HepG2 (cell line): ENCODE results near the gene TPSAB1. TPM values are rescaled to one million over a fixed set of nuclear protein-coding genes. Genes with fewer than 3 reads are reported as not detected.

ENCODE experiments used
- ATAC-seq: fragments of 200-7000 bp; cut with Tn5 transposase; 3 replicates; pipeline ENCODE4 v1.9.1; 2020; ENCODE audit warnings: mild to moderate bottlenecking, moderate library complexity
- BruUV-seq: library from RNA; stranded (reverse); fragments of 400-500 nt; replicated peaks from 2 replicates; lab custom pipeline; 2021; lab: Mats Ljungman, UMichigan
- CTCF ChIA-PET: fragments of 300-600 bp; formaldehyde crosslinking; extraction: SDS; loops from one replicate; lab custom pipeline; 2021; ENCODE audit warnings: low total read pairs, inconsistent platforms, low intra/inter-chr PET ratio; lab: Yijun Ruan, JAX
- POLR2A ChIA-PET: fragments of 350-600 bp; sonication (Branson Sonifier 250); formaldehyde crosslinking; loops from one replicate; lab custom pipeline; 2020; ENCODE audit warnings: antibody characterized with exemption, inconsistent platforms; lab: Yijun Ruan, JAX
- DNase-seq: peaks from one replicate; pipeline ENCODE4 v3.0.0-alpha.2; 2015; ENCODE audit warnings: low spot score
- FAIRE-seq: peaks from 3 replicates; lab custom pipeline; 2011; peaks lifted over from hg19 to GRCh38; lab: Jason Lieb, UNC
- H2AFZ ChIP-seq: one replicate; pipeline ENCODE4 v1.6.1; 2011; ENCODE audit warnings: low read length, inconsistent platforms
- H3K27ac ChIP-seq: fragments of 300-600 bp; 3 replicates; pipeline ENCODE4 v1.8.0; 2011; ENCODE audit warnings: mixed run types, mild to moderate bottlenecking, mixed read lengths, low read length, inconsistent platforms; ENCODE audit not compliant: insufficient read depth; ENCODE audit errors: extremely low read length
- H3K27me3 ChIP-seq, 2 experiments: fragments of 200-600 bp in 1 of 2; 2 replicates in 1 of 2; 3 replicates in 1 of 2; pipeline versions ENCODE4 v1.6.0 to v1.8.0; 2011; ENCODE audit warnings: low read length in 2 of 2, mild to moderate bottlenecking in 2 of 2, moderate library complexity in 2 of 2, inconsistent platforms in 1 of 2; ENCODE audit not compliant: insufficient read depth in 2 of 2, control insufficient read depth in 1 of 2
- H3K36me3 ChIP-seq, 2 experiments: fragments of 200-600 bp in 1 of 2; replicated peaks in 1 of 2; 2 replicates in 1 of 2; 3 replicates in 1 of 2; pipeline versions ENCODE4 v1.5.1 to v1.8.0; 2011; ENCODE audit warnings: low read length in 2 of 2, inconsistent platforms in 1 of 2; ENCODE audit not compliant: insufficient read depth in 2 of 2, control insufficient read depth in 1 of 2
- H3K4me1 ChIP-seq: 2 replicates; pipeline ENCODE4 v1.5.1; 2012; ENCODE audit warnings: low read length, inconsistent platforms; ENCODE audit not compliant: insufficient read depth
- H3K4me2 ChIP-seq: 2 replicates; pipeline ENCODE4 v1.6.0; 2011; ENCODE audit warnings: low read depth, low read length, inconsistent platforms
- H3K4me3 ChIP-seq, 3 experiments: fragments of 200-600 bp in 1 of 3; sonication (generic), shearing (Covaris generic) in 1 of 3; replicated peaks in 1 of 3; 2 replicates each; pipeline ENCODE4 v1.5.1; 2011 to 2016; ENCODE audit warnings: low read length in 3 of 3, inconsistent platforms in 2 of 3, low read depth in 2 of 3, mild to moderate bottlenecking in 2 of 3, control low read depth in 1 of 3, mixed read lengths in 1 of 3; ENCODE audit not compliant: insufficient read depth in 1 of 3
- H3K79me2 ChIP-seq: one replicate; pipeline ENCODE4 v1.6.1; 2011; ENCODE audit warnings: low read length, inconsistent platforms; ENCODE audit not compliant: insufficient read depth
- H3K9ac ChIP-seq: 2 replicates; pipeline ENCODE4 v1.6.0; 2011; ENCODE audit warnings: mild to moderate bottlenecking, low read depth, low read length, inconsistent platforms; ENCODE audit not compliant: insufficient read depth
- H3K9me3 ChIP-seq: 2 replicates; pipeline ENCODE4 v1.5.1; 2012; ENCODE audit warnings: mild to moderate bottlenecking, low read length
- H4K20me1 ChIP-seq: 2 replicates; pipeline ENCODE4 v1.6.0; 2011; ENCODE audit warnings: inconsistent platforms, mild to moderate bottlenecking, low read length, moderate library complexity; ENCODE audit not compliant: insufficient read depth
- SIN3B ChIP-seq: fragments of 150-350 bp; IDR thresholded peaks from 2 replicates; pipeline ENCODE4 v1.6.1; 2014; ENCODE audit warnings: low read length
- XBP1 ChIP-seq: sonication (generic); formaldehyde crosslinking; IDR thresholded peaks from 2 replicates; pipeline ENCODE4 v1.5.0; 2020; ENCODE audit warnings: missing genetic modification reagents
- WGBS: methylation state at CpG from one replicate; pipeline ENCODE4 v1.1.6; 2017; ENCODE audit warnings: low lambda C conversion rate; 5-methylcytosine and 5-hydroxymethylcytosine counted together
- in situ Hi-C: cut with HindIII; loops from 2 replicates; pipeline ENCODE4 v1.10.0; 2017; ENCODE audit warnings: low pct_unique_long_range_greater_than_20kb; ENCODE audit not compliant: extremely low pct_ligation_motif_present
- intact Hi-C: fragments of 100-400 bp; cut with micrococcal nuclease; formaldehyde crosslinking; loops from one replicate; pipeline ENCODE4 v1.10.0; 2022; ENCODE audit not compliant: unreplicated experiment
- polyA plus RNA-seq, 8 experiments: library from polyadenylated mRNA; depleted of rRNA in 3 of 8; stranded (reverse) in 7 of 8; unstranded in 1 of 8; fragments of >200 nt; fragmentation: Illumina TruSeq in 4 of 8; extraction: Trizol in 4 of 8; gene quantifications; 2 replicates each; pipeline versions ENCODE4 v1.2.1 to v1.2.3, GENCODE V29; 2011 to 2016; ENCODE audit warnings: low read depth in 4 of 8, missing spikeins in 1 of 8, mixed read lengths in 1 of 8; ENCODE audit not compliant: insufficient read depth in 1 of 8
- total RNA-seq, 5 experiments: library from RNA; depleted of rRNA; stranded (reverse); fragments of >200 nt; fragmentation: Illumina TruSeq; extraction: Trizol; gene quantifications; 2 replicates each; pipeline ENCODE4 v1.2.3, GENCODE V29; 2016; ENCODE audit warnings: low read depth in 1 of 5
- TF ChIP-seq, protein P1 (sequence below): sonication (generic); formaldehyde crosslinking; IDR thresholded peaks from 2 replicates; pipeline ENCODE4 v1.4.0; 2020; ENCODE audit warnings: missing genetic modification reagents
- TF ChIP-seq, protein P2 (sequence below): sonication (generic); formaldehyde crosslinking; IDR thresholded peaks from 2 replicates; pipeline ENCODE4 v1.5.0; 2020; ENCODE audit warnings: missing genetic modification reagents
- TF ChIP-seq, protein P3 (sequence below): sonication (generic); formaldehyde crosslinking; IDR thresholded peaks from 2 replicates; pipeline ENCODE4 v1.4.0; 2020; ENCODE audit warnings: mild to moderate bottlenecking, missing genetic modification reagents

TPSAB1 gene
- total and polyA plus RNA-seq, 2 of the 13 experiments (the other 11 are each of a cell fraction or from before 2014, with no cell fraction given), result 0.12 TPM; not detected in 1

DNA sequence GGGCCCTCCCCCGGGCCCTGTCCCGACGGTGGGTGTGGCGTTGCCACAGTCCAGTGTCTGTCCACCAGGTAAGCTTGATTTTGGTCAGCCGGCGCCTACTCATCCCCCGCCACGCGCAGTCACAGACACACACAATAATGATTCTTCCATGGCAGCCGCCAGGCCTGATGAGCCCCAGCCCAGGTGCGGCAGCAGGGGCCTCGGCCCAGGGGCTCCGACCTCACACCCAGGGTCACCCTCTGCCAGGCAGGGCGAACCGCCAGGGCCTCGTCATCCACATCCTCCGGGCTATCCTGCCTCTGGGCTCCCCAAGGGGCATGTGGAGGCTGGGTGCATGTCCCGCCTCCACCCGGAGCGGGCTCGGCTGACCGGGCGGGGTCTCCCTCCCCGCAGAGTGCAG lies 23.0 kb upstream of the TPSAB1 start:
- TF ChIP-seq, protein P1, sequence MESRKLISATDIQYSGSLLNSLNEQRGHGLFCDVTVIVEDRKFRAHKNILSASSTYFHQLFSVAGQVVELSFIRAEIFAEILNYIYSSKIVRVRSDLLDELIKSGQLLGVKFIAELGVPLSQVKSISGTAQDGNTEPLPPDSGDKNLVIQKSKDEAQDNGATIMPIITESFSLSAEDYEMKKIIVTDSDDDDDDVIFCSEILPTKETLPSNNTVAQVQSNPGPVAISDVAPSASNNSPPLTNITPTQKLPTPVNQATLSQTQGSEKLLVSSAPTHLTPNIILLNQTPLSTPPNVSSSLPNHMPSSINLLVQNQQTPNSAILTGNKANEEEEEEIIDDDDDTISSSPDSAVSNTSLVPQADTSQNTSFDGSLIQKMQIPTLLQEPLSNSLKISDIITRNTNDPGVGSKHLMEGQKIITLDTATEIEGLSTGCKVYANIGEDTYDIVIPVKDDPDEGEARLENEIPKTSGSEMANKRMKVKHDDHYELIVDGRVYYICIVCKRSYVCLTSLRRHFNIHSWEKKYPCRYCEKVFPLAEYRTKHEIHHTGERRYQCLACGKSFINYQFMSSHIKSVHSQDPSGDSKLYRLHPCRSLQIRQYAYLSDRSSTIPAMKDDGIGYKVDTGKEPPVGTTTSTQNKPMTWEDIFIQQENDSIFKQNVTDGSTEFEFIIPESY, result no peak
- no peak for TF ChIP-seq XBP1 (CRISPR knock-in tag)
- TF ChIP-seq, protein P2, sequence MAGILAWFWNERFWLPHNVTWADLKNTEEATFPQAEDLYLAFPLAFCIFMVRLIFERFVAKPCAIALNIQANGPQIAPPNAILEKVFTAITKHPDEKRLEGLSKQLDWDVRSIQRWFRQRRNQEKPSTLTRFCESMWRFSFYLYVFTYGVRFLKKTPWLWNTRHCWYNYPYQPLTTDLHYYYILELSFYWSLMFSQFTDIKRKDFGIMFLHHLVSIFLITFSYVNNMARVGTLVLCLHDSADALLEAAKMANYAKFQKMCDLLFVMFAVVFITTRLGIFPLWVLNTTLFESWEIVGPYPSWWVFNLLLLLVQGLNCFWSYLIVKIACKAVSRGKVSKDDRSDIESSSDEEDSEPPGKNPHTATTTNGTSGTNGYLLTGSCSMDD (CRISPR knock-in tag), result no peak
- no peak for TF ChIP-seq SIN3B
- TF ChIP-seq, protein P3, sequence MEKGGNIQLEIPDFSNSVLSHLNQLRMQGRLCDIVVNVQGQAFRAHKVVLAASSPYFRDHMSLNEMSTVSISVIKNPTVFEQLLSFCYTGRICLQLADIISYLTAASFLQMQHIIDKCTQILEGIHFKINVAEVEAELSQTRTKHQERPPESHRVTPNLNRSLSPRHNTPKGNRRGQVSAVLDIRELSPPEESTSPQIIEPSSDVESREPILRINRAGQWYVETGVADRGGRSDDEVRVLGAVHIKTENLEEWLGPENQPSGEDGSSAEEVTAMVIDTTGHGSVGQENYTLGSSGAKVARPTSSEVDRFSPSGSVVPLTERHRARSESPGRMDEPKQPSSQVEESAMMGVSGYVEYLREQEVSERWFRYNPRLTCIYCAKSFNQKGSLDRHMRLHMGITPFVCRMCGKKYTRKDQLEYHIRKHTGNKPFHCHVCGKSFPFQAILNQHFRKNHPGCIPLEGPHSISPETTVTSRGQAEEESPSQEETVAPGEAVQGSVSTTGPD (CRISPR knock-in tag), result no peak
- no peak overlapping the region for H2AFZ ChIP-seq
- H3K4me3 ChIP-seq, result no peak overlapping the region
- ChIA-PET POLR2A (no interaction called here), CTCF (no interaction called here)
- H4K20me1 ChIP-seq, result no peaks in the 10 kb centered on the region
- peaks cover 0 to 12% of the 10 kb centered on the region in 2 experiments; a peak in 3 of 5 replicates for H3K27me3 ChIP-seq
- H3K36me3 ChIP-seq, result no peaks in the 10 kb centered on the region; a peak in 1 of 5 replicates
- ATAC-seq (no peak), FAIRE-seq (no peak), DNase-seq (no peak)
- no peaks in the 10 kb centered on the region for H3K9me3 ChIP-seq
- H3K4me2 ChIP-seq, result no peak overlapping the region
- no peaks in the 10 kb centered on the region for H3K4me1 ChIP-seq
- H3K27ac ChIP-seq, result no peak overlapping the region
- H3K9ac ChIP-seq, result no peak overlapping the region
- intact Hi-C loops (no loop called here), in situ Hi-C loops (loop anchor here (25.0 kb wide), 1 partner anchor 405 kb away; the partner anchor contains the start of gene GNG13)
- no peaks in the 10 kb centered on the region for H3K79me2 ChIP-seq
- no TSS peak for BruUV-seq
- WGBS, result 96% methylated on average over 5 of the region's 24 CpGs
